ENCODE data around the gene SRCAP. TPM values are rescaled to one million over a fixed set of nuclear protein-coding genes. Genes with fewer than 3 reads are reported as not detected.

The SRCAP gene
- total RNA-seq, 1 donor from 2014 or later: 60.1 TPM

- no peak overlapping the region for H3K4me3 Mint-ChIP-seq (ENCODE audit: unreplicated experiment)
- H3K9me3 Mint-ChIP-seq (ENCODE audit: unreplicated experiment): peaks cover 8% of the 10 kb centered on the region
- peaks cover 5% of the 10 kb centered on the region for H3K36me3 Mint-ChIP-seq (ENCODE audit: unreplicated experiment)
- no peak overlapping the region for H3K27ac Mint-ChIP-seq (ENCODE audit: unreplicated experiment)
- peaks cover 6% of the 10 kb centered on the region for H3K27me3 Mint-ChIP-seq (ENCODE audit: unreplicated experiment)
- TF ChIP-seq CTCF (IDR thresholded peaks at IDR 0.05; ENCODE audit: partially characterized antibody, unreplicated experiment): no peak
- DNase-seq: no peak
- H3K4me1 Mint-ChIP-seq (ENCODE audit: low read depth, unreplicated experiment): peaks cover 8% of the 10 kb centered on the region
Observed at GRCh38 chr16:30766933-30767284, 67.9 kb downstream of the SRCAP start.

DNA sequence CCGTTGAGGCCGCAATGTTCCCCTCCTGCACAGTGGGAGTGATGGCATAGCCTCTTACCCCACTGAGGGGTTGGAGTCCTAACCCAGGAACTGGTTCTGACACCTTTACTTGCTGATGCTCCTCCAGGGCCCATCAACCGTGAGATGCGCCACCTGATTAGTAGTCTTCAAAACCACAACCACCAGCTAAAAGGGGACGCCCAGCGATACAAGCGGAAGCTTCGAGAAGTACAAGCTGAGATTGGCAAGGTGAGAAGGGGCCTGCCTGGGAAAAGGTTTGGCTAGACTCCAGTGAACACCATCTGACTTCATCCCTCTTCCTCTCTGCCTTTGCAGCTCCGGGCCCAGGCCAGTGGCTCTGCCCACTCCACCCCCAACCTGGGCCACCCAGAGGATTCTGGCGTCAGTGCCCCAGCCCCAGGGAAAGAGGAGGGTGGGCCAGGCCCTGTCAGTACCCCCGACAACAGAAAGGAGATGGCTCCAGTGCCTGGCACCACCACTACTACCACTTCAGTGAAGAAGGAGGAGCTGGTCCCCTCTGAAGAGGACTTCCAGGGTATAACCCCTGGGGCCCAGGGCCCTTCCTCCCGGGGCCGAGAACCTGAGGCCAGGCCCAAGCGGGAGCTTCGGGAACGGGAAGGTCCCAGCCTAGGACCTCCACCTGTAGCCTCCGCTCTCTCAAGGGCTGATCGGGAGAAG, 68.9 kb downstream of the SRCAP start:
- Mint-ChIP-seq H3K9me3 (ENCODE audit: unreplicated experiment) (peaks cover 9% of the 10 kb centered on the region), H3K27ac (ENCODE audit: unreplicated experiment) (no peak overlapping the region), H3K27me3 (ENCODE audit: unreplicated experiment) (peaks cover 6% of the 10 kb centered on the region), H3K4me3 (ENCODE audit: unreplicated experiment) (no peak overlapping the region), H3K36me3 (ENCODE audit: unreplicated experiment) (peaks cover 5% of the 10 kb centered on the region), H3K4me1 (ENCODE audit: low read depth, unreplicated experiment) (peaks cover 8% of the 10 kb centered on the region)
- DNase-seq: no peak
- no peak for TF ChIP-seq CTCF (IDR thresholded peaks at IDR 0.05; ENCODE audit: partially characterized antibody, unreplicated experiment)

DNA sequence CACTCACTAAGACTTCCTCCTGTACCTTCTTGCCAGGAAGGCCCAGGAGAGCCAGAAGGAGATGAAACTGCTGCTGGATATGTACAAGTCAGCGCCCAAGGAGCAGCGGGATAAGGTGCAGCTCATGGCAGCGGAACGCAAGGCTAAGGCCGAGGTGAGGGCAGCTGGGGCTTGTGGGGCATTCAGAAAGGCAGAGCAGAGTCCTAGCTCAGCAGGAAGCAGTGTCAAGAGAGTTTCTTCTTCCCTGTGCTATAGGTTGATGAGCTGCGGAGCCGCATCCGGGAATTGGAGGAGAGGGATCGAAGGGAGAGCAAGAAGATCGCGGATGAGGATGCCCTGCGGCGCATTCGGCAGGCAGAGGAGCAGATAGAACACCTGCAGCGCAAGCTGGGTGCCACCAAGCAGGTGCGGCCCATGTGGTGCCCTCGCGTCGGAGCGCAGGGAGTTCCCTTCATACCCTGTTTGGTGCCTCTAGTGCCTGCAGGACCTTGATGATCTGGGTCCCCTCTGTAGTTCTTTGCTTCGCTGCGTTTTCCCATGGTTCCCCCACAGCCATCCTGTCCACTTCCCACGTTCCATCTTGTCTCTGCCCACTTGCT, 69.7 kb downstream of the SRCAP start:
- Mint-ChIP-seq H3K9me3 (ENCODE audit: unreplicated experiment) (peaks cover 11% of the 10 kb centered on the region), H3K4me3 (ENCODE audit: unreplicated experiment) (no peak overlapping the region), H3K27me3 (ENCODE audit: unreplicated experiment) (peaks cover 6% of the 10 kb centered on the region), H3K4me1 (ENCODE audit: low read depth, unreplicated experiment) (peaks cover 4% of the 10 kb centered on the region), H3K27ac (ENCODE audit: unreplicated experiment) (no peak overlapping the region), H3K36me3 (ENCODE audit: unreplicated experiment) (peaks cover 5% of the 10 kb centered on the region)
- no peak for DNase-seq
- TF ChIP-seq CTCF (IDR thresholded peaks at IDR 0.05; ENCODE audit: partially characterized antibody, unreplicated experiment): no peak

- Mint-ChIP-seq H3K9me3 (ENCODE audit: unreplicated experiment) (peaks cover 13% of the 10 kb centered on the region), H3K27ac (ENCODE audit: unreplicated experiment) (no peak overlapping the region), H3K27me3 (ENCODE audit: unreplicated experiment) (peaks cover 7% of the 10 kb centered on the region), H3K36me3 (ENCODE audit: unreplicated experiment) (peaks cover 5% of the 10 kb centered on the region), H3K4me1 (ENCODE audit: low read depth, unreplicated experiment) (peaks cover 3% of the 10 kb centered on the region), H3K4me3 (ENCODE audit: unreplicated experiment) (no peak overlapping the region)
- no peak for TF ChIP-seq CTCF (IDR thresholded peaks at IDR 0.05; ENCODE audit: partially characterized antibody, unreplicated experiment)
- DNase-seq: no peak
Observed at GRCh38 chr16:30769379-30770089, 70.6 kb downstream of the SRCAP start.

- H3K9me3 Mint-ChIP-seq (ENCODE audit: unreplicated experiment): peaks cover 18% of the 10 kb centered on the region
- H3K27ac Mint-ChIP-seq (ENCODE audit: unreplicated experiment): no peak overlapping the region
- peaks cover 11% of the 10 kb centered on the region for H3K27me3 Mint-ChIP-seq (ENCODE audit: unreplicated experiment)
- H3K4me1 Mint-ChIP-seq (ENCODE audit: low read depth, unreplicated experiment): peaks cover 4% of the 10 kb centered on the region
- no peak for TF ChIP-seq CTCF (IDR thresholded peaks at IDR 0.05; ENCODE audit: partially characterized antibody, unreplicated experiment)
- peaks cover 5% of the 10 kb centered on the region for H3K36me3 Mint-ChIP-seq (ENCODE audit: unreplicated experiment)
- H3K4me3 Mint-ChIP-seq (ENCODE audit: unreplicated experiment): no peak overlapping the region
- no peak for DNase-seq
Observed at GRCh38 chr16:30771726-30772125, 72.8 kb downstream of the SRCAP start.
